HCEC 1CT (cell line): ENCODE data around the gene RBM45.
"Not testable (repeated sequence)": the region's sequence is repeated elsewhere in the genome, so short reads cannot be mapped to it uniquely, and the experiment has no call there.

Experiments used
- DNase-seq: peaks from one replicate; pipeline ENCODE4 v3.0.0-alpha.2; 2017

RBM45 gene

DNA sequence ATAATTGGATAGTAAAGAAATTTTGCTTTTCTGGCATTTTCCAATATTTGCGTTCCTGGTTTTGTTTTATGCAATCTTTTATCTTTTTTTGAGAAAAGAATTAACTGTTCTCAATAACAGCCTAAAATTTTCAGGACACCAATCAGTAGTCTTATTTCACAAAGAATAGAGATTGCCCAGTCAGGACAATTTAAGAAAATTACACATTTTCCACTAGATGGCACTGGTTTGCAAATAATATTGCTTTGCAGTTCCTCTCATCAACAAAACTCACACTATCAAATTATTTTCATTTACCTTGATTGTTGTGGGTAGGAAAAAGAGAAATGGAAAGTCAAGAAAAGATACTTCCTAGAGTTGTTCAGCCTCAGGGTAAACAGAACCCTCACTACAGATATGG lies 2.4 kb upstream of the RBM45 start:
- DNase-seq, result peak; percentile 57

DNA sequence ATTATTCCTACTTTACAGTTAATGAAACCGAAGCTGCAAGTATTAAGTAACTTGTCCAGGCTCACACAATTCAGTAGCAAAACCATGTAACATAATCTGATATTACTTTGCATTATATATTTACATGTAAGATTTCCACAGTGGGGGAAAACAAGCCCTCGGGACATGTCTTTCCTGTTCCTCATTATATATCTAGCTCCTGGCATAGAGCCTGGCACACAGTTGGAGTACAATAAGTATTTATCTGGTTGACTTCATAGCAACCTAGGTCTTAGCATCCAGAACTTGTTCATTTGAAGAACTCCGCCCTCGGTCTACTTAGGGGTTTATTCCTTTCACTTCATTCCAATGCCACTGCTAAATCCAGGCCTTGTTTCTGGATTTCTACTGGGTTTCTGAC lies 1.6 kb upstream of the RBM45 start:
- DNase-seq, result no peak

DNA sequence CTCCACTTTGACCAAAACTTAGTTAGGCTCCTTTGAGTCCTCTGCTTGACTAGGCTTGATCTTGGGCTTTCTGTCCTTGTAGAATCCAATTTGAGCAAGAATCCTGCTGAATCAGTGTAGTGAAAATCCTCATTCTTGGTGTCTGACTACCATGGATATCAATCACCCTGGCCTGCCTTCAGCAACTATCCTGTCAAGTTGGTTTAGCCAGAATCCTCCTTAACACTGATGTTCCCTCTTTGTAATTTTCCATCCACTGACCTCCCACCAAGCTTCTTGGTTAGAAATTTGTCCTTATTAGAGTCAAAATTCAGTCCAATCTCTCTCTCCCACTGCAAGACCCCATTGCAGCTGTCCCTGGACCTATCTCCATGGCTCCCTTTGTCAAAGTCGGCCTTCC lies 494 bp upstream of the RBM45 start:
- DNase-seq, result peak; percentile 4

DNA sequence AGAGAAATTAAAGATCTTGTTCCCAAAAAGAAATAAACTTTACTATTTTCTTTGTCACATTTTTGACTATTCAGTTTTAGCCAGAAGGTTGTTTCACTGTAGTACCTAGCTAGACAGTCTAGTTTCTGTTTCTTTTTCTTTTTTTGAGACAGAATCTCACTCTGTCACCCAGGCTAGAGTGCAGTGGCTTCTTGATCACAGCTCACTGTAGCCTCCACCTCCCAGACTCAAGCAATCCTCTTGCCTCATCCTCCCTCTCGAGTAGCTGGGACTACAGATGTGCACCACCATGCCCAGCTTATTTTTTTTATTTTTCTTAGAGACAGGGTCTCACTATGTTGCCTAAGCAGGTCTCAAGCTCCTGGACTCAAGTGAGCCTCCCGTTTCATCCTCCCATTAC lies 2.2 kb downstream of the RBM45 start:
- DNase-seq, result no peak

DNA sequence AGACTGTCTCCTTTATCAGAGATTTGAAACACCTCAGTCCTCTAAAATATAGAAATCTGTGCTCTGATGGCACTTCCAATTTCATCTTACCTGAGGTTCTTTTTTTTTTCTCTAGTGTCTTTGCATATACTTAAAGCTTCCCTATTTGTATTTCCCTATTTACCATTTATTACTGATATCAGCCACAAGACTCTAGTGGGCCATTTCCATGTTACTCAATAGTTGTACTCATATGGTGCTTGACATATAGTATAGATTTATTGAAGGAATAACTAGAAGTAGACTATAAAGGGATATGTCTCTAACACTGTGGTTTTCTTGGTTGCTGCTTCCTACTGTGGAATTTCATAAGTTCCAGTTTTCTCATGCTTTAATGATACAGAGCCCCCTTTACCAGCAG lies 3.0 kb downstream of the RBM45 start:
- no peak for DNase-seq

DNA sequence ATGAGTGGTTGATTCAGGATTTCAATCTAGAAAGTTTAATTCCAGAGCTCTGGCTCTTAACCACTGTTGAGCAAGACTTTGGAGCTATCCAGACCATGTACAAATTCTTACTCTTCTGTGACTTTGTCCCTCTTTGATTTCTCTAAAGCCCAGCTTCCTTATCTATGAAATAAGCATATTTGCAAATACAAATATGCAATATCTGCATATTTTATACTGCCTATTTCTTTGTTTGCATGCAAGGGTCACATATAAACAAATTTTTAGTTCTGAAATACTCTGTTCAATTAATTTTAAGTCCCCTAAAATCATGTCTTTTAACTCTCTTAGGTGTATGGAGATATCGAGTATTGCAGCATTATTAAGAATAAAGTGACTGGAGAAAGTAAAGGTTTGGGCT lies 5.5 kb downstream of the RBM45 start:
- no peak for DNase-seq

DNA sequence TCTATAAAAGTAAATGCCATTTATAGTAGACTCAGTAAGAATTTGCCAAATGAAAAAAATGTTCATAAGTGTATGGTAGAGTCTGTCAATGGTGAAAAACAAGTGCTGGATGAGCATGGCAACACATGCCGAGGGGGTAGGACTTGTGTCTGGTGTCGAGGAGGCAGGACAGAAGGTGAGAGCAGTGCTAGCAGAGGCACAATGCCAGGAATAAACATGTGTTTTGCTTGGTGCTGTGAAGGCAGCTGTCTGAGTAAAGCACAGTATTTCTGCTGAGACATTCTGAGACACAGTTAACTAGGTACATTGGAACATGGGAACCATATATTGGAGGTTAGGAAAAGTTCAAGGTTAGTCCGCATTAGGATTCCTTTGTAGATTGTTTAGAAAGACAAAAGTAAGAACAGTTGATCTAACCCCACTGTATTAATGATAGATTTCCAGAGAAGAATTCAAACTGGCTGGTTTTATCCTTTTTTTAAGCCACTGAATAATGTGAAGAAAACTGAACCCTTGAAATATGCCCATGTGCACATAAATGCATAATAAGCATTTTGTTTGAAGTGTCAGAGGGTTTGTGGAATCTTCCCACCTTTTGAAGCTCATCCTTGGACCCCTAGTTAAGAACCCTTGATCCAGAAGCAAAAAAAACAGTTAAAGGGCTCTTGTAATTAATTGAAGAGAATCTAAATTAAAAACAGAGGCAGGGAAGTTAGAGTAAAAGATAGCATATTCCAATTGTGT lies 7.1 kb downstream of the RBM45 start:
- no peak for DNase-seq

DNA sequence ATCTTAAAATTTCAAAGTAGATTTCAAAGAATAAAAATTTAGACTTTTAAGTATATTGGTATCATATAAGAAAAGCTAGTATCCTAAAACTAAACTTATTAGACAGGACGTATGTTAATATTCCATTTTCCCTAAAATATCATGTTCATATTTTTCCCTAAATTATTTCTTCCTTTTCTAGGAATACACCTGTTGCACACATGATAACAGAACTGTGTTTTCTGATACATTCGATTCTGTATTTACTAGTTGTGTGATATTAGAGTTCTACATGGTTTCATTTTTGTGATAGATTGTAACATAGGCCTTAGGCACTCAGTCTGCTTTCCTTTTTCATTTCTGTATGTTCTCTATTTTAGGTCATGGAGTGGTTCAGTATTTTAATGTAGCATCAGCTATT lies 10.9 kb downstream of the RBM45 start:
- DNase-seq, result no peak

DNA sequence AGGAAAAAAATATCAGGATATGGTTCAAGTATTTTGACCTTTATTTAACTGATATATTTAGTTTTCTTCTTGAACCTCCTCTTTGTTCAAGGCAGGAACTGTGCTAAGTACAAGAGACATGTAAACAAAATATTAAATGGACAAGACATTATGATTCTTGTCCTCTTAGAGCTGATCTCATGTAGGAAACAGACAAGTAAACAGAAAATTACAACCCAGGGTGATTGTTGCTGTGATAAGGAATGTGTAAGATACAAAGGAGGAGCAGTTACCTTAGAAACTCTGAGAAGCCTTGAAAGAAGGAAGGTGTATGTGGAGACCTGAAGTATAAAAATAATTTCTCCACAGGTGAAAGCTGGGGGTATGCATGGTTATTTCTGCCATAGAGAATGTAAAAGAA lies 12.9 kb downstream of the RBM45 start:
- DNase-seq, result no peak

DNA sequence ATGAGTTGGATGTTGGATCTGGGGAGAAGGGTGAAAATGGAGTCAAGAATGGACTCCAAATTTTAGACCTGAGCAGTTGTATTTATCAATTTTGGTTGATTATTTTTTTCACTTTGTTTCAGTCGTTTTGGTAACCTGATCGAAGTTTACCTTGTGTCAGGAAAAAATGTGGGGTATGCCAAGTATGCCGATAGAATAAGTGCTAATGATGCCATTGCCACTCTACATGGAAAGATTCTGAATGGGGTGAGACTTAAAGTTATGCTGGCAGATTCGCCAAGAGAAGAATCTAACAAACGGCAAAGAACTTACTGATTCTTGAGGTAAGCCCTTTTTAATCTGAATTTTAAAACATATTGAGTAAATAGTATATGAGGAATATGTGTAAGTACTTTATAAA lies 13.6 kb downstream of the RBM45 start:
- DNase-seq, result no peak

DNA sequence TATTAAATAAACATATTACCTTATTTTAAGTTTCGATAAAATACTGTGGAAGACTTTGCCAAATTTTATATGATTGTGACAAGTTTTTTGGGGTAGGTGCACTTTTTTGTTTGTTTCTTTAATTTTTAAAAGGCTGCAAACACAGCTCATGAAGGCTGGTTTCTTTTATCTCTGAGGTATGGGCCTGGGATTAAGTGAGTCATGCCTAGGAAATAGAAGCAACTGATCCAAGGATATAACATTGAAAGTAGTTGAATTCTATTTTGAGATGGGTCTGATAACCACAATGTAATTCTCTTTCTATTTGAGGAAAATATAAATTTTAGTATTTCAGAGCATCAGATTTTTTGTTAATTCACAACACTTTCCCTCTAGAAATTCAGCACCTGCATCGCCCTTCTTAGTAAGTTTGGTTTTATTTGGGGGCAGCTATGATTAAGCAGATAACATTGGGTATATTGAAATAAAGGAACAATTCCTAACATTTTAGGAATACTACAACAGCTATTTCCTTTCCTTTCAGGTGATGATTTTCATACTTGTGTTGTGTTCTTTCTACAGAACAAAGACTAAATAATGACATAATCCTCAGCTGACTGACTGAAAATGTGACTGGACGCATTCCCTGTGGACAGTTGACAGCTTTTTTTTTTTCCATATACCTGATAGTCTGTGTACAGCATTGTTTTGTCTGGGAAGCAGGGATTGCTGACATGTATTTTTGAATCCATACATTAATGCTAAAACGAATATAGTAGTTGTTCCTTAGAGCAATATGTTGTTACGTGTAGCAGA lies 16.8 kb downstream of the RBM45 start:
- no peak for DNase-seq

DNA sequence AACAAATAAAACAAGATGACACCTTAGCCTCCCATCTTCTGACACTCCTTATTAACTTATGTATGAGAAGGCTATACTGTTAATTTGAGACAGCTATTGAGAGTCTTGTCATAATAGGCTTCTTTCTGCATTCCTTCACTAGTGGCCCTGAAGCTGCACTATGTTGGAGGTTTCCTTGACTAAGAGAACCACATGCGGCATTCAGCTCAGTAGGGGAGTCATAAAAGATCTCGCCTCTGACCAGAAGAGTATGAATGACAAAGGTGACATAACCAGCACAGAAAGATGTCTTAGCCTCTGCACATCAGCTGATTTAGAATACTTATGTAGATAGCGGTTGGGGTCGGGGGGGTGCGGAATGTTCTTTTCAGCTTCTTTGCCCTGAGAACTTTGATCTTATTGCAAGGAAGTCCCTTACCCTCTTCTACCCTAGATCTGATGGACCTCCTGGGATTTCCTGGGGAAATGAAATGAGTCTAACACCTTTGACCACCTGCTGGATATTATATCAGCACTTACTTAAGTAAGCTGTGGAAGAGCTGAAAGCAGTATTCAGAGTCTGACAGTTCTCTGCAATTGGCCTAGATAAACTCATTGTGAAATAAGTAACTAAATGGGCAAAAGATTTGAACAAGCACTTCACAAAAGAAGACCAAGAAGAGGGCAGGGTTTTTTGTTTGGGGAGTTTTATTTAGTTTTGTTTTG lies 24.2 kb downstream of the RBM45 start:
- no peak for DNase-seq

DNA sequence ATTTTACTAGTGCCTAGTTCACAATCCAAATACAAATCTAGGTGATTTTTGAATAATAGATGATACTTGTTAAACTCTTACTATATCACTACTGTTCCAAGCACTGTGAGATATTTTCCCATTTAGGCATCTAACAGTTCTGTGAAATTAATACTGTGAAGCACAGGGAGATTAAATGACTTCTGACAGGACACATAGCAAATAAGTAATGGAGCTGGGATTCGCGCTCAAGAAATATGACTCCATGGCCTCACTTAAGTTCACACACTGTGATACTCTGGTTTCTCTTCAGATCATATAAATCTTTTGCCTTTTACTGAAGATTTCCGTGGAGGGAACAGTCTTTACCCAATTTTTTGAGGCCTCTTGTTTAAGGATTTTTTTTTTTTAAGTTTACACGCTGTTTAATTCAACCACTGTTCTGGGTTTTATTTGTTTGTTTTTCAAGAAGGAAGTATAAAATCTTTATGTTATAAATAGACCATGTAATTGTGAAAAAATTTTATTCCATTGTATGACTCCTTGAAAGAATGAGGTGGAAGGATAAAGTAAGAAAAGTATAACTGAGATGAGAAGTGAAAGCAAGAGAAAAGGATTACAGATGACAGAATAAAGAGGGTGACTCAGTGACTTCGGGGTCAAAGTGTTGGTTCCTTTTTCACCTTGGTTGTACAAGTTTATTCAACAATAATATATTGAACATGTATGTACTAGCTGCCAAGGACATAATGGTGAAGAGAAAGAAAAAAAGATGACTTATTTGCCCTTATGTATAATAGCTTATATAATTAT lies 30.2 kb downstream of the RBM45 start:
- DNase-seq, result no peak

DNA sequence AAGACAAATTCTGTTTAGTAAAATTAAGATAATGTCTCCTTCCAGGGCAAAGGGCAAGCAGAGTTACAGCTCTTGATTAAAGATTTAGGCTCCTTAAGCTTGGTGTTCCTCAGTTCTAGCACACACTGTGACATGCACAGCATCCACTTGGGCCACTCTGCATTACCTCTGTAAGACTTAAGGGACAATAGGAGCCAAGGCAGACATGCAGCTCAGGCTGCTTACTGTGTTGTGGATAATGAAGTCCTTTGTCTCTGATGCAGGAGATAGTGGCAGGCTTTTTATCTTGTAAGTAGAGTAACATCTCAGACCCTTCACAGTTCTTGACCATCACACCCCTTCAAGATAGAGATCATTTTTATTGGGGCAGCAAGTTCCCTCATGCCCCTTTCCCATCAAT lies 31.2 kb downstream of the RBM45 start:
- no peak for DNase-seq

DNA sequence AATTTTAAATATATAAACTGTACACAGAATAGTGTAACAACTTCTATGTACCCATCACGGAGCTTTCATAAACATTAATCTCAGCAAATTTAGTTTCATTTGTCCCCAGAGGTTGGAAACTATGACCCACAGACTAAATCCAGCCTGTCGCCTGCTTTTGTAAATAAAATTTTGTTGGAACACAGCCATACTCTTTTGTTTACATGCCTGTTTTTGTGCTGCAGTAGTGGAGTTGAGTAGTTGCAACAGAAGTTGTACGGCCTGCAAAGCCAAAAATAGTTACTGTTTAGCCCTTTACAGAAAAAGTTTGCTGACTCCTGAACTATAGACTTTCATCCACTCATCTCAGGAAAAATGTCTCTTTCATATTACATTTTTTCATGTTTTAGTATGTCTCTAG lies 39.8 kb downstream of the RBM45 start:
- peak; percentile 22 for DNase-seq

DNA sequence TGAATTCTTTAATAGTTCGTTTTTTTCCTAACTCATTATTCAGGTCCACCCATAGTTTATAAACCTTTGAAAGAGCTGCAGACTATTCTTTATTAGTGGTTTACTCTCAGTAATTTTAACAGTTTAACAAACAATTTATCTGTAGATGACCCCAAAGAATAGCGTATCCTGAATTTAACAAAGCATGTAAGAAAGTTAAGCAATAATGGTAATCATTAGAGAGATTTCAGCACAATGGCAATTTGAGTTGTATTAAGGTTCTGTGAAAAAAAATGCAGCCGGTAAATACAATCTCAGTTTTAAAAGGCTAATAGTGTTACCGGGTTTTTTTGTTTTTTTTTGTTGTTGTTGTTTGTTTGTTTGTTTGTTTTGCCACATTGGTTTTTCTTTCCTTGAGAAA lies 40.3 kb downstream of the RBM45 start:
- DNase-seq, result no peak

DNA sequence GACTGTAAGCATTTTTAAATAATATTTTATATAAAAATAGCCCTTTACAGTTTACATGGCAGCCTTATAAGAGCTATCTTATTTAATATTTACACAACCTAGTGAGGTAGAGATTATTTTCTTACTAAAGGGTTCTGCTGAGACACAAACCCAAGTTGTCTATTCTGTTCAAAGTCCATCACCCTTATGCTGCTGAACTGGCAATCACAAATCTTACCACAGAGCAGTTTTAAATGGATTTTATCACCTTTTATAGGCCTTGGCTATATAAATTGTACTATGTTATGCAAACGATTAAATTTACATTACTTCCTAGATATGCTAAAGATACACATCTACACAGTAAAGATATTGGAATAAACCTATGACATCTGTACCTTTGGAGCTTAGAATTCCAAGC lies 40.7 kb downstream of the RBM45 start:
- no peak for DNase-seq

DNA sequence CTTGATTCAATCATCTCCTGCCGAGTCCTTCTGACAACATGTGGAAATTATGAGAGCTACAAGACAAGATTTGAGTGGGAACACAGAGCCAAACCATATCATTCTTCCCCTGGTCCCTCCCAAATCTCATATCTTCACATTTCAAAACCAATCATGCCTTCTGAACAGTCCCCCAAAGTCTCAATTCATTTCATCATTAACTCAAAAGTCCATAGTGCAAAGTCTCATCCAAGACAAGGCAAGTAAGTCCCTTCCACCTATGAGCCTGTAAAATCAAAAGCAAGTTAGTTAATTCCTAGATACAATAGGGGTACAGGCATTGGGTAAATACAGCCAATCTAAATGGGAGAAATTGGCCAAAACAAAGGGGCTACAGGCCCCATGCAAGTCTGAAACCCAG lies 41.6 kb downstream of the RBM45 start:
- DNase-seq, result not testable (repeated sequence)

DNA sequence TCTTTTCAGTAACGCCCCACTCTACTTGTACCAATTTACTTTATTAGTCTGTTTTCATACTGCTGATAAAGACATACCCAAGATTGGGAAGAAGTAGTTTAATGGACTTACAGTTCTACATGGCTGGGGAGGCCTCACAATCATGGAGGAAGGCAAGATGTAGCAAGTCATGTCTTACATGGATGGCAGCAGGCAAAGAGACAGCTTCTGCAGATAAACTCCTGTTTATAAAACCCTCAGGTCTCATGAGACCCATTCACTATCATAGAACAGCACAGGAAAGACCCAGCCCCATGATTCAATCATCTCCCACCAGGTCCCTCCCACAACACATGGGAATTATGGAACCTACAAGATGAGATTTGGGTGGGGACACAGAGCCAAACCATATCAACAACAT lies 43.3 kb downstream of the RBM45 start:
- no peak for DNase-seq

DNA sequence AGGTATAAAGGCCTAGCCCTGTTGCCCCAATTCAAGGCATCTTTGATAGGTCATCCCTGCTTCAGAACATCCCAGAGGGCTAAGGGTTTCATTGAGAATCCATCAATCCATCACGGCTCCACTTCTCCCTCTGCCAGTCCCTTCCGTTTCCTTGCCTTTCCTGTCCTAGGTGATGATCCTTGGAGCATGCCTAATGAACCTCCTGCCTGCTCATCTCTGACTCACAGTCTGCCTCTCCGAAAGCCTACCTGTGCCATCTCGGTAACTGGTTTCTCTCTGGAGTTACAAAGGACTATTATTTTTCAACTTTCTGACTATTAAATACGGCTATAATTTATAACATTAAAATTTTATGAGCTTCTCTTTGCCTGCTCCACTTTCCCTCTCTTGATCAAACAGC lies 45.3 kb downstream of the RBM45 start:
- no peak for DNase-seq

DNA sequence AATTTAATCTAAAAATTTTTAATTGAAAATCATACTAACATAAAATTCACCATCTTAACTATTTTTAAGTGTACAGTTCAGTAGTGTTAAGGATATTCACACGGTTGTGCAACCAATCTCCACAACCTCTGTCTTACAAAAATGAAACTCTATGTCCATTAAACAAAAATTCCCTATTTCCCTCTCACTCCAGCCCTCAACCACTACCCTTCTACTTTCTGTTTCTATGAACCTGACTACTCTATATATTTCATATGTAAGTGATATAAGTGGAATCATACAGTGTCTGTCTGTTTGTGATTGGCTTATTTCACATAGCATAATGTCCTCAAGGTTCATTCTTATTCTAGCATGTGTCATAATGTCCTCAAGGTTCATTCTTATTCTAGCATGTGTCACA lies 47.7 kb downstream of the RBM45 start:
- no peak for DNase-seq

DNA sequence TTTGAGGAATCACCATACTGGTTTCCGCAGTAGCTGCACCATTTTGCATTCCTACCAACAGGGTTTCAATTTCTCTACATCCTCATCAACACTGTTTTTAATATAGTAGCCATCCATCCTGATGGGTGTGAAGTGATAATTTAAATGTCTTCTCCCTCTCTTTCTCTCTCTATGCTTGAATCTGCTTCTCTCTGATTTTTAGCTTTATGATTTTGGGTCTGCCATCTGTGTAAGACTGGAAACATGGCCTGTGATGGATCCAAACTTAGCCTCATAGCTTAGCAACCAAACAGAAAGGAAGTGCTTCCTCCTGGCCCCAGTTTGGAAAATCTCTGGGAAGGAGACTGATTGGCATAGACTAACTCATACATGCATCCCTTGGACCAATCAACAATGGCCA lies 48.4 kb downstream of the RBM45 start:
- DNase-seq, result no peak

DNA sequence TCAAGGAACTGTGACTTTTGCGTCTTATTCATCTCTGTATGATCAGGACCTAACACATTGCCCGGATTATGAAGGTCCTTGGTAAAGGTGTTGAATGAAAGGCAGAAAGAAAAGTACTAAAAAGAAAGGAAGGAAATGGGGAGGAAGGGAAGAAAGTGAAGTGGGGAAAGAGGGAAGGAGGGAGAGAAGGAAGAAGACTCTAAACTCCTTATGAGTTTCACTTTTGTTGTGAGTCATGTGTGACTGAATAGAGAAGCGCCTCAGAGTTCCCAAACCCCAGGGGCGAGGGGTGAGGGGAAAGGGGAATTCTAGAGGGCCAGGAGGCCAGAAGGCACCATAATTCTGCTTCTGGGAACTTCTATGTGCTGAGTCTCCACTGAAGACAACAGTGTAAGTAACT lies 51.2 kb downstream of the RBM45 start:
- peak; percentile 23 for DNase-seq
